Hepatocyte (in vitro differentiated cells): ENCODE measurements around the gene CTPS2. TPM values are rescaled to one million over a fixed set of nuclear protein-coding genes. Genes with fewer than 3 reads are reported as not detected.
"Not testable (repeated sequence)": the region's sequence is repeated elsewhere in the genome, so short reads cannot be mapped to it uniquely, and the experiment has no call there.

Experiments
- DNase-seq: peaks from one replicate; pipeline ENCODE4 v3.0.0-alpha.2; 2016; ENCODE audit warnings: low spot score
- H2AFZ ChIP-seq: fragments of 200-600 bp; sonication (generic); 2 replicates; pipeline ENCODE4 v1.6.0; 2016; ENCODE audit warnings: antibody characterized with exemption, mild to moderate bottlenecking
- H3K27ac ChIP-seq: fragments of 200-600 bp; sonication (generic); 2 replicates; pipeline ENCODE4 v1.5.1; 2016; ENCODE audit warnings: mild to moderate bottlenecking
- H3K27me3 ChIP-seq: fragments of 200-600 bp; sonication (generic); 2 replicates; pipeline ENCODE4 v1.6.1; 2016
- H3K36me3 ChIP-seq: fragments of 200-600 bp; sonication (generic); replicated peaks from 2 replicates; pipeline ENCODE4 v1.5.1; 2016; ENCODE audit warnings: low read depth; ENCODE audit not compliant: insufficient read depth
- H3K4me1 ChIP-seq: fragments of 200-600 bp; sonication (generic); 2 replicates; pipeline ENCODE4 v1.5.1; 2016; ENCODE audit warnings: mild to moderate bottlenecking, moderate library complexity; ENCODE audit not compliant: insufficient read depth
- H3K4me2 ChIP-seq: fragments of 200-600 bp; sonication (generic); 2 replicates; pipeline ENCODE4 v1.6.0; 2016
- H3K4me3 ChIP-seq: fragments of 200-600 bp; sonication (generic); 2 replicates; pipeline ENCODE4 v1.5.1; 2016; ENCODE audit warnings: mild to moderate bottlenecking
- H3K79me2 ChIP-seq: fragments of 200-600 bp; sonication (generic); 2 replicates; pipeline ENCODE4 v1.6.0; 2017; ENCODE audit warnings: mild to moderate bottlenecking
- H3K9me2 ChIP-seq: fragments of 200-600 bp; sonication (generic); replicated peaks from 2 replicates; pipeline ENCODE4 v1.6.0; 2017; ENCODE audit warnings: mild to moderate bottlenecking; ENCODE audit not compliant: insufficient read depth
- H3K9me3 ChIP-seq: fragments of 200-600 bp; sonication (generic); 2 replicates; pipeline ENCODE4 v1.5.1; 2016; ENCODE audit warnings: low read depth, mild to moderate bottlenecking
- H4K20me1 ChIP-seq: fragments of 200-600 bp; sonication (generic); 2 replicates; pipeline ENCODE4 v1.6.0; 2016; ENCODE audit warnings: mild to moderate bottlenecking; ENCODE audit not compliant: insufficient read depth, poor library complexity, severe bottlenecking
- EZH2 ChIP-seq: fragments of 200-600 bp; sonication (generic); IDR thresholded peaks from 2 replicates; pipeline ENCODE4 v1.6.1; 2016; ENCODE audit warnings: antibody characterized with exemption, mild to moderate bottlenecking, borderline replicate concordance
- EZH2phosphoT487 ChIP-seq: fragments of 200-600 bp; sonication (generic); IDR thresholded peaks from one replicate; pipeline ENCODE4 v1.6.1; 2018; ENCODE audit warnings: antibody characterized with exemption, mild to moderate bottlenecking, low read depth, moderate library complexity; ENCODE audit not compliant: unreplicated experiment, severe bottlenecking
- WGBS: methylation state at CpG from one replicate; pipeline ENCODE4 v1.1.6; 2016; ENCODE audit warnings: low lambda C conversion rate; ENCODE audit errors: missing lambda C conversion rate; 5-methylcytosine and 5-hydroxymethylcytosine counted together
- polyA plus RNA-seq: library from polyadenylated mRNA; unstranded; fragments of >200 nt; fragmentation: Nextera tagmentation; extraction: Ambion mirVana; gene quantifications from 2 replicates; pipeline ENCODE4 v1.2.1, GENCODE V29; 2016
- total RNA-seq: library from RNA; depleted of rRNA; stranded (reverse); fragments of >200 nt; gene quantifications from 2 replicates; pipeline ENCODE4 v1.2.3, GENCODE V29; 2014
- TF ChIP-seq, protein P1 (sequence below): fragments of 200-600 bp; sonication (generic); IDR thresholded peaks from 2 replicates; pipeline ENCODE4 v1.5.1; 2016; ENCODE audit warnings: antibody characterized with exemption, mild to moderate bottlenecking; ENCODE audit not compliant: poor library complexity

Gene CTPS2
- total and polyA plus RNA-seq, 2 experiments from 2014 or later: 26.2 to 55.7 TPM

DNA sequence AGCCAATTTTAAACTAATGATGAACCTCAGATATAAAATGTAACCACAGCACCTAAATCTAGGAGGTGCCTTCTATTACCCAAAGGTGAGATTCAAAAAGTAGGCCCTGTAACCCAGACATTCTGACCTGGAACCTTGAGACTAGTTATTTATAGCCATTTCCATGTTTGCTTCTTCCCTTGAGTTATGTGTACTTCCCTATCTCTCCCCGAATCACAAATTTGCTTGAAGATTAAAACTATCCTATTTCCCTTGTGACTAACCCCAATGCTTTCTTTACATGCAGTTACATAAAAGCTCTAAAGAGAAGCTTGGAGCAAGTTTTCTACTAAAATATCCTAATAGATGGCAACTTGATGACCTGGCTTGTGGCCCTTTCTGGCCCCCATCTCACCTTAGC lies 95.1 kb downstream of the CTPS2 start:
- H3K36me3 ChIP-seq: no peaks in the 10 kb centered on the region
- H4K20me1 ChIP-seq: no peaks in the 10 kb centered on the region
- DNase-seq: no peak
- H3K27me3 ChIP-seq: no peaks in the 10 kb centered on the region
- no peak overlapping the region for H2AFZ ChIP-seq
- H3K4me1 ChIP-seq: no peaks in the 10 kb centered on the region
- no peak for TF ChIP-seq EZH2
- TF ChIP-seq, protein P1, sequence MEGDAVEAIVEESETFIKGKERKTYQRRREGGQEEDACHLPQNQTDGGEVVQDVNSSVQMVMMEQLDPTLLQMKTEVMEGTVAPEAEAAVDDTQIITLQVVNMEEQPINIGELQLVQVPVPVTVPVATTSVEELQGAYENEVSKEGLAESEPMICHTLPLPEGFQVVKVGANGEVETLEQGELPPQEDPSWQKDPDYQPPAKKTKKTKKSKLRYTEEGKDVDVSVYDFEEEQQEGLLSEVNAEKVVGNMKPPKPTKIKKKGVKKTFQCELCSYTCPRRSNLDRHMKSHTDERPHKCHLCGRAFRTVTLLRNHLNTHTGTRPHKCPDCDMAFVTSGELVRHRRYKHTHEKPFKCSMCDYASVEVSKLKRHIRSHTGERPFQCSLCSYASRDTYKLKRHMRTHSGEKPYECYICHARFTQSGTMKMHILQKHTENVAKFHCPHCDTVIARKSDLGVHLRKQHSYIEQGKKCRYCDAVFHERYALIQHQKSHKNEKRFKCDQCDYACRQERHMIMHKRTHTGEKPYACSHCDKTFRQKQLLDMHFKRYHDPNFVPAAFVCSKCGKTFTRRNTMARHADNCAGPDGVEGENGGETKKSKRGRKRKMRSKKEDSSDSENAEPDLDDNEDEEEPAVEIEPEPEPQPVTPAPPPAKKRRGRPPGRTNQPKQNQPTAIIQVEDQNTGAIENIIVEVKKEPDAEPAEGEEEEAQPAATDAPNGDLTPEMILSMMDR: no peak
- no peak for TF ChIP-seq EZH2phosphoT487
- no peaks in the 10 kb centered on the region for H3K9me2 ChIP-seq
- 41% methylated on average over 1 of the region's 1 CpG for WGBS
- H3K4me2 ChIP-seq: no peak overlapping the region
- no peak overlapping the region for H3K27ac ChIP-seq
- no peaks in the 10 kb centered on the region for H3K9me3 ChIP-seq
- H3K79me2 ChIP-seq: peaks cover 5% of the 10 kb centered on the region
- no peak overlapping the region for H3K4me3 ChIP-seq

DNA sequence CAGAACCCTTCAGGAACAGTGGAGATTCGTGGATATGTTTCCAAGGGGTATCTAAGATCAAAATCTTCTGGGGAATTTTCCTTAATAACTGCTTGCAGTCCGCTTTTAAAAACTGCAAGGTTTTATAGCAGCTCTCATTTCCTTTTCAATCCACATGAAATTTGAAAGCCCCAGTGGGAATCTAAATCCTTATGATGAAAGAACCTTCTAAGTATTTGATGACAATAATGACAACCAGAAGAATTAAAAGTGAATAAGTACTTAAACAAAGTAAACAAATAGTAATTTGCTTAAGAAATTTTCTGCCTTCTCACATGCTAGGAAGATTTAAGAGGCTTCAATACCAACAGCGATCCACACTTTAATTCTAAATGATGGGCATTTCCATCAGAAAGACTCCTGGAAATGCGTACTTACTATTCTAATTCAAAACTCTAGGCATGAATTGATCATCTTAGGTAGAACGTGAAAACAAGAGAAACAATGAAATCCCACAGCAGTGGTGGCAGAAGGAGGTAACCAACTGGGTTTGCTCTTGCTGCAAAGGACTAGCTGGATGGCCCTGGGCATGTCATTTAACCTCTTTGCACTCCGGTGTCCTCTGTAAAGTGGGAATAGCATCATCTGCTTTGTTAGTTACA lies 100.1 kb downstream of the CTPS2 start:
- Histone ChIP-seq H3K4me1 (no peaks in the 10 kb centered on the region), H3K9me3 (no peaks in the 10 kb centered on the region), H3K4me3 (no peak overlapping the region), H3K9me2 (no peaks in the 10 kb centered on the region), H4K20me1 (no peaks in the 10 kb centered on the region), H2AFZ (no peak overlapping the region), H3K36me3 (no peaks in the 10 kb centered on the region), H3K4me2 (no peak overlapping the region), H3K79me2 (no peaks in the 10 kb centered on the region), H3K27me3 (no peaks in the 10 kb centered on the region), H3K27ac (no peak overlapping the region)
- no peak for DNase-seq
- WGBS: 72% methylated on average over 6 of the region's 6 CpGs
- TF ChIP-seq EZH2 (no peak), EZH2phosphoT487 (no peak)
- TF ChIP-seq, protein P1: no peak

DNA sequence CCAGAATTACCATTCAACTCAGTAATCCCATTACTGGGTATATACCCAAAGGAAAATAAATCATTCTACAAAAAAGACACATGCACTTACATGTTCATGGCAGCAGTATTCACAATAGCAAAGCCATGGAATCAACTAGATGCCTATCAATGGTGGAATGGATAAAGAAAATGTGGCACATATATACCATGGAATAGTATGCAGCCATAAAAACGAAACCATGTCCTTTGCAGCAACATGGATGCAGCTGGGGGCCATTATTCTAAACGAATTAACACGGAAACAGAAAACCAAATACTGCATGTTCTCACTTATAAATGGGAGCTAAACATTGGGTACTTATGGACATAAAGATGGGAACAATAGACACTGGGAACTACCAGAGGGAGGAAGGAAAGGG lies 101.8 kb downstream of the CTPS2 start:
- not testable (repeated sequence) for H3K9me2 ChIP-seq, H3K4me2 ChIP-seq, H3K27ac ChIP-seq, H3K36me3 ChIP-seq, H3K79me2 ChIP-seq, H4K20me1 ChIP-seq, H3K4me1 ChIP-seq, H3K4me3 ChIP-seq, DNase-seq, H3K9me3 ChIP-seq, H3K27me3 ChIP-seq, H2AFZ ChIP-seq
- WGBS: 96% methylated on average over 3 of the region's 3 CpGs

DNA sequence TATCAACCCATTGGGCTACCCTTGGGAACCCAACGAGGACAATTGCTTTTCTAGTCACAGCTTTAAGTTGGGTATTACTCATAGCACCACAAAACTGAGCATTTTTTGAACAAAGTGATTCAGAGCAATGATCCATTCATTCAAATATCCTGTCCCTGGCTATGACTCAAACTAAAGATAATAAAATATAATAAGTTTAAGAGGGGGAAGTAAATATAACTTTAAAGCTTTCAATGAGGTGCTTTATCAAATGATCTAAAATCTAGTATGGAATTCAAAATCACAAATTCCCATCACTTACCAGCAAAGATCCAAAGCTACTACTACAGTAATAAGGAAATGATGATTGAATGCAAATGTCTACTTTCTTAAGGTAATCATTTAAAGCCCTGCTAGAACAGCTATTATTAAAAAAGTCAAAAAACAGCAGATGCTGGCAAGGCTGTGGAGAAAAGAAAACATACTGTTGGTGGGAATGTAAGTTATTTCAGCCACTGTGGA lies 102.3 kb downstream of the CTPS2 start:
- Histone ChIP-seq H3K4me1 (peaks cover 7% of the 10 kb centered on the region), H3K4me2 (no peak overlapping the region), H3K9me3 (no peaks in the 10 kb centered on the region), H4K20me1 (no peaks in the 10 kb centered on the region), H3K4me3 (no peak overlapping the region), H3K27ac (no peak overlapping the region), H3K36me3 (no peaks in the 10 kb centered on the region), H2AFZ (no peak overlapping the region), H3K27me3 (no peaks in the 10 kb centered on the region), H3K79me2 (no peaks in the 10 kb centered on the region), H3K9me2 (no peaks in the 10 kb centered on the region)
- 95% methylated on average over 1 of the region's 1 CpG for WGBS
- TF ChIP-seq, protein P1: no peak
- no peak for TF ChIP-seq EZH2
- TF ChIP-seq EZH2phosphoT487: no peak
- DNase-seq: no peak
